Measurements from ENCODE around the gene UTP11. TPM values are rescaled to one million over a fixed set of nuclear protein-coding genes. Genes with fewer than 3 reads are reported as not detected.
A peak's percentile ranks its signal among the peaks of the same experiment; 100 is the strongest.

UTP11 gene
- total RNA-seq, 2 experiments from 2014 or later = 39.0 to 39.5 TPM

- Mint-ChIP-seq H3K27ac (no peak overlapping the region), H3K9me3 (ENCODE audit: insufficient read depth) (no peaks in the 10 kb centered on the region), H3K36me3 (ENCODE audit: low read depth) (no peaks in the 10 kb centered on the region), H3K27me3 (ENCODE audit: low read depth) (peaks cover 55% of the 10 kb centered on the region), H3K4me1 (ENCODE audit: low read depth) (peaks cover 10% of the 10 kb centered on the region), H3K4me3 (no peak overlapping the region)
- no peak for DNase-seq
- ChIA-PET CTCF (no interaction called here), POLR2A (interaction anchor here (0.5 to 0.9 kb wide), 2 partner anchors 9 to 968 kb away, joined by 3 to 4 read pairs; no protein-coding TSS in a partner anchor)
- no peak for ATAC-seq
These were observed 30.7 kb downstream of the UTP11 start for GRCh38 chr1:38043036-38043747.

GRCh38 chr1:38044221-38045215 is 32.0 kb downstream of the UTP11 start:
- ChIA-PET POLR2A (interaction anchor here (1.0 kb wide), 1 partner anchor 237 kb away, joined by 3 read pairs; the partner anchor contains the start of gene C1orf122), CTCF (no interaction called here)
- ATAC-seq (no peak), DNase-seq (no peak)
- no peak overlapping the region for H3K27ac Mint-ChIP-seq
- H3K36me3 Mint-ChIP-seq (ENCODE audit: low read depth) = no peaks in the 10 kb centered on the region
- peaks cover 61% of the 10 kb centered on the region for H3K27me3 Mint-ChIP-seq (ENCODE audit: low read depth)
- peaks cover 10% of the 10 kb centered on the region for H3K4me1 Mint-ChIP-seq (ENCODE audit: low read depth)
- H3K9me3 Mint-ChIP-seq (ENCODE audit: insufficient read depth) = no peaks in the 10 kb centered on the region
- H3K4me3 Mint-ChIP-seq = peak overlapping the region; percentile 31

- Mint-ChIP-seq H3K27me3 (ENCODE audit: low read depth) (peaks cover 56% of the 10 kb centered on the region), H3K4me1 (ENCODE audit: low read depth) (peaks cover 10% of the 10 kb centered on the region), H3K9me3 (ENCODE audit: insufficient read depth) (no peaks in the 10 kb centered on the region), H3K27ac (no peak overlapping the region), H3K4me3 (peak overlapping the region; percentile 8), H3K36me3 (ENCODE audit: low read depth) (no peaks in the 10 kb centered on the region)
- DNase-seq = no peak
- no peak for ATAC-seq
- ChIA-PET CTCF (no interaction called here), POLR2A (interaction anchor here (1.0 kb wide), 1 partner anchor 239 kb away, joined by 3 read pairs; the partner anchor contains the start of gene C1orf122)
These were observed 33.1 kb downstream of the UTP11 start for GRCh38 chr1:38045401-38046332.

DNA sequence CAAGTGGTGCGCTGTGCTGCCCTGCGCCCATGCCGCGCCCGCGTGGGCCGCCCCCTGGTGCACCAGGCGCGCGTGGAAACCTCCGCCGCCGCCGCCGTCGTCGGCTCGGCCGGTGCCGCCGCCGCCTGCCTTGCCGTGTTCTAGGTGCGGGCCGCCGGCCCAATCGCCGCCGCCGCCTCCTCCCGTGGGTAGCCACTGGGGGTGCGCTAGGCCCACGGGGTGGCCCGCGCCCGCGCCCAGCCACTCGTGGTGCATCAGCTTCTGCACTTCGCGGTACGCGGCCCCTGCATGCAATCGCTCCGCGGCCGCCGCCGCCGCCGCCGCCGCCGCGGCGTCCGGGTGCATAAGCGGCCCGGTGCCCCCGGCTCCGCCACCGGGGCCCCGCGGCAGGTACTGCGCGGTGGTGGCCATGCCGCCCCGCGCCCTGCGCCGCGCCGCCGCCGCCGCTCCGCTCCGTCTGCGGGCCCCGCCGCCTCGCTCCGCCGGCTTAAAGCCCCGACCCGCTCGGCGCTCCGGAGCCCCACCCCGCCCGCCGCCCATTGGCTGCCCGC is 33.9 kb downstream of the UTP11 start, which contains the start of gene POU3F1:
Gene POU3F1, minus strand, starts transcription at position 461 of the 551 bp plus-strand sequence. Its CDS starts 50 bp downstream, at position 411.
- DNase-seq (no peak), ATAC-seq (peak; percentile 24)
- H3K27ac Mint-ChIP-seq = no peak within 1 kb of the TSS
- H3K9me3 Mint-ChIP-seq (ENCODE audit: insufficient read depth) = no peaks in the 10 kb centered on the region
- no peaks in the 10 kb centered on the region for H3K36me3 Mint-ChIP-seq (ENCODE audit: low read depth)
- CTCF ChIA-PET = interaction anchor here (0.9 kb wide), 1 partner anchor 28 kb away, joined by 3 read pairs; no protein-coding TSS in a partner anchor
- peaks cover 10% of the 10 kb centered on the region for H3K4me1 Mint-ChIP-seq (ENCODE audit: low read depth)
- H3K4me3 Mint-ChIP-seq = peak within 1 kb of the TSS; percentile 70
- H3K27me3 Mint-ChIP-seq (ENCODE audit: low read depth) = peaks cover 53% of the 10 kb centered on the region
- POLR2A ChIA-PET = no interaction called here

DNA sequence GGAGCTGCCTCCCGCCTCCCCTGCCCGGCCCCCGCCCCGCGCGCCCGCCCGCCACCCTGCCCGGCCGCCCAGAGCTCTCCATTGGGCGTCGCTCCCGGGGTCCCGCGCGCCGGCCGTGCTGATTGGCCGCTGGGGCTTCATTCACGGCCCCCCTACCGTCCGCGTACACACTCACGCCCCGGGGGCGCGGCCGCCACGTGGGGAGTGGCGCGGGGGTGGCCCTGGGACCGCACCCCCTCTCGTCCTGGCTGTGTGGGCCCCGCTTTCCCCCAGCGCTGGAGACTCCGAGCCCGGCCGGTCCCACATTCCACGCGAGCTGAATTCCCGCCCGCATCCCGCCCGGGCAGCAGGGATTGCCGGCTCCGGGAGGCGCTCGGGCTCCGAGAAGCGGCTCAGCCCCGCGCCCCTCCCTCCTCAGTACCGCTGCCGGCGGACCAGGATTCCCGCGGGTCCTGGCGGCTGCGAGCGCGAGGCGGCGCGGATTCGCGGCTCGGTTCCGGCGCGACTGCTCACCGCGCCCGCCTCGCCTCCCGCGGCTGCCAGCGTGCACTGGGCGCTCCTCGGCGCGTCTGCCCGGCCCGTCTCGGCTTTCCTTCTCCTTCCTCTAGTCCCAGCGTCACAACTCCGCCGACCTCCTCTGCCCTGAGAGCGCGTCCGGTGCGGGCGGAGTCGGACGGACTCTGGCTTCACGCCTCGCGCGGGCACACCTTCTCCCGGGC is 34.5 kb downstream of the UTP11 start:
- DNase-seq (peak; percentile 75), ATAC-seq (peak; percentile 89)
- peak overlapping the region; percentile 70 for H3K4me3 Mint-ChIP-seq
- peaks cover 47% of the 10 kb centered on the region for H3K27me3 Mint-ChIP-seq (ENCODE audit: low read depth)
- H3K27ac Mint-ChIP-seq = no peak overlapping the region
- POLR2A ChIA-PET = no interaction called here
- H3K9me3 Mint-ChIP-seq (ENCODE audit: insufficient read depth) = no peaks in the 10 kb centered on the region
- H3K4me1 Mint-ChIP-seq (ENCODE audit: low read depth) = peaks cover 10% of the 10 kb centered on the region
- CTCF ChIA-PET = interaction anchor here (0.9 to 1.8 kb wide), 2 partner anchors 25 to 28 kb away, joined by 3 to 8 read pairs; no protein-coding TSS in a partner anchor
- no peaks in the 10 kb centered on the region for H3K36me3 Mint-ChIP-seq (ENCODE audit: low read depth)

DNA sequence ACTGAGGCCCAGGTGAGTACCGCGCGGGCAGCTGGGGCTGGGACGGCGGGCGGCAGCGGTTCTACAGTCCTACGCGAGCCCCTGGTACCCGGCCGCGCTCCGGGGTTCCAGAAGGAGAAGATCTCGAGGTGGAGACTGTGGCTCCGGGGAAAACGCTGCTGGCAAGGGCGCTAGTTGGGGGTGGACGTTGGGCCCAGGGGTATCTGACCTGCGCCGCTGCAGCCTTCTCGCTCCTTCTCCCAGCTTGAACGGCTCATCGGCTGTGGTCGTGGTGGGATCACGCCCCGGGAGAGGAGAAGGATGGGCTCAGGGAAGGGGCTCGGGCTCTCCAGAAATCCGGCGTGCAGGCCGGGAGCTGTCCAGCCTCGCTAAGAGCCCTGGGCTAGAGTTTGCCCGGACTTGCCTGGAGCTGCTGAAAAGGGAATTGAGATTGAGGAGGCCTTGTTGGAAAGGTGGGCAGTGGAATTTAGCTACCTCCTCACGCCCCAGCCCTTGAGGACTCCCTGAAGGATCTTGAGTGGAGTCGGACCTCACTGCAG is 35.1 kb downstream of the UTP11 start:
- DNase-seq = no peak
- POLR2A ChIA-PET = interaction anchor here (0.5 kb wide), 1 partner anchor 197 kb away, joined by 3 read pairs; no protein-coding TSS in a partner anchor
- Mint-ChIP-seq H3K36me3 (ENCODE audit: low read depth) (no peaks in the 10 kb centered on the region), H3K4me1 (ENCODE audit: low read depth) (peaks cover 10% of the 10 kb centered on the region), H3K27me3 (ENCODE audit: low read depth) (peaks cover 43% of the 10 kb centered on the region), H3K4me3 (peak overlapping the region; percentile 70), H3K27ac (no peak overlapping the region), H3K9me3 (ENCODE audit: insufficient read depth) (no peaks in the 10 kb centered on the region)
- CTCF ChIA-PET = interaction anchor here (1.8 kb wide), 1 partner anchor 25 kb away, joined by 8 read pairs; no protein-coding TSS in a partner anchor
- ATAC-seq = no peak

DNA sequence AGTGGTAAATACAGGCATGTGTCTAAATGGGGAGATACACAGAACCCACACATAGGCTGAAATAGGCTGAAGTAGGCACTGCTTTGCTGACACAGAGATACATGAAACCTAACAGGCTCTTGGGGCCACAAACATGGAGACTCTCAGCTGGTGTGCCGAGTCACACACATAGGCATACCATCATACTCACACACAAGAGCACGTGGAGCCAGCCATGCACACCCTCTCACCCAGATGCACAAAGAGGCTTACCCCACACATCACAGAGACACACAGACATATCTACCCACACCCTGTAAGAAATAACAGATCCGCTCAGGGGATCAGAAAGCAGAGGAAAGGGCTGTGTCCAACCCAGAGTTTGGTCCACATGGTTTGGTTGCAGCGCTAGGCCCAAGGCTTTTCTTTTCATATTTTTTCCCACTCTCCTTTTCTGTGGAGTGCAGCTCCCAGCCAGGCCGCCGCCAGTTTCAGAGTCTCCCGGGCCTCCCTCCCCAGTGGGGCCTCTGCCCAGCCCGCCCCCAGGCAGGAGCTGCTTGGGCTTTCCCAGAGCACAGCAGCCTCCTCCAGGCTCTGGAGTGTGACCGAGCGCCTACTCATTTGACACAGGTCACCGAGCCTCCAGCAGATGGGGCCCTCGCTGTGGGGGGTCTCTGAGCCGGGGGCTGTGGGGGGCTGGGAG is 38.0 kb downstream of the UTP11 start:
- POLR2A ChIA-PET = no interaction called here
- CTCF ChIA-PET = no interaction called here
- H3K27me3 Mint-ChIP-seq (ENCODE audit: low read depth) = peaks cover 33% of the 10 kb centered on the region
- H3K27ac Mint-ChIP-seq = no peak overlapping the region
- no peak for ATAC-seq
- peaks cover 10% of the 10 kb centered on the region for H3K4me1 Mint-ChIP-seq (ENCODE audit: low read depth)
- DNase-seq = no peak
- no peak overlapping the region for H3K4me3 Mint-ChIP-seq
- H3K36me3 Mint-ChIP-seq (ENCODE audit: low read depth) = no peaks in the 10 kb centered on the region
- H3K9me3 Mint-ChIP-seq (ENCODE audit: insufficient read depth) = no peaks in the 10 kb centered on the region

GRCh38 chr1:38051079-38051543 is 38.6 kb downstream of the UTP11 start:
- CTCF ChIA-PET = no interaction called here
- POLR2A ChIA-PET = no interaction called here
- Mint-ChIP-seq H3K27ac (no peak overlapping the region), H3K4me3 (no peak overlapping the region), H3K36me3 (ENCODE audit: low read depth) (no peaks in the 10 kb centered on the region), H3K4me1 (ENCODE audit: low read depth) (peaks cover 9% of the 10 kb centered on the region), H3K27me3 (ENCODE audit: low read depth) (peaks cover 32% of the 10 kb centered on the region), H3K9me3 (ENCODE audit: insufficient read depth) (no peaks in the 10 kb centered on the region)
- DNase-seq (no peak), ATAC-seq (no peak)

DNA sequence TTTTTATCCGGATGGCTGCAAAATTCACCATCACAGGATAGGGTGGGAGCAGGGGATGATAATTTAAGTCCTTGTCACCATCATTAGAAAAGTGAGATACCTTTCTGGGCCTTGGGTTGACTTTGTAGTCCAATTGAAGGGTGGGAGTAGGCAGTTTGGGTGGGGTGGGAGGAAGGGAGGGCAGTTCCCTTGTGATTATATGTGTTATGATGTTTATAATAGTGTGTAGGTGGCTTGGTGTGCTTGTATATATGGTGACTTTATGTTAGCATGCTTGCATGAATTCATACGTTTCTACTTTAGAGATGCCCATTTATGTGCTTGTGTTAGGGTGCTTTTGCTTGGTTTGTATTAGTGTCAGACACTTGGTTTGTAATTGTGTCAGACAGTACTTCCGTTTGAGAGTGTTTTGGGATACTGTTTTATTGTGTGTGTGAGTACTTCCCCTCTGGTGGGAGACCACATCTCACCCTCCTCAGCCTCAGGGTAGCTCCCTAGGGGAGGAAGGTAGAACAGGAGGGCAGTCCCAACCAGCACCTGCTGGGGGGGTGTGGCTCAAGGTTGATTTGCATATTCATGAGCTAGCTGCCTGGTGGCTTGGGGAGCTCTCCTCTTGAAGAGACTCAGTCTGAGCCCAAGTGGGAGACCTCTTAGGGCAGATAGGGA is 40.3 kb downstream of the UTP11 start:
- H3K4me1 Mint-ChIP-seq (ENCODE audit: low read depth) = peaks cover 6% of the 10 kb centered on the region
- ChIA-PET CTCF (interaction anchor here (0.9 to 2.2 kb wide), 2 partner anchors 25 to 34 kb away, joined by 3 to 7 read pairs; no protein-coding TSS in a partner anchor), POLR2A (no interaction called here)
- H3K27me3 Mint-ChIP-seq (ENCODE audit: low read depth) = peaks cover 25% of the 10 kb centered on the region
- ATAC-seq (peak; percentile 43), DNase-seq (no peak)
- H3K36me3 Mint-ChIP-seq (ENCODE audit: low read depth) = no peaks in the 10 kb centered on the region
- no peak overlapping the region for H3K27ac Mint-ChIP-seq
- H3K9me3 Mint-ChIP-seq (ENCODE audit: insufficient read depth) = no peaks in the 10 kb centered on the region
- no peak overlapping the region for H3K4me3 Mint-ChIP-seq
